Hepatocyte (in vitro differentiated cells): ENCODE measurements around the gene PDHB.

ENCODE experiments used
- EZH2 ChIP-seq: fragments of 200-600 bp; sonication (generic); IDR thresholded peaks from 2 replicates; pipeline ENCODE4 v1.6.1; 2016; ENCODE audit warnings: antibody characterized with exemption, mild to moderate bottlenecking, borderline replicate concordance
- EZH2phosphoT487 ChIP-seq: fragments of 200-600 bp; sonication (generic); IDR thresholded peaks from one replicate; pipeline ENCODE4 v1.6.1; 2018; ENCODE audit warnings: antibody characterized with exemption, mild to moderate bottlenecking, low read depth, moderate library complexity; ENCODE audit not compliant: unreplicated experiment, severe bottlenecking
- TF ChIP-seq, protein P1 (sequence below): fragments of 200-600 bp; sonication (generic); IDR thresholded peaks from 2 replicates; pipeline ENCODE4 v1.5.1; 2016; ENCODE audit warnings: antibody characterized with exemption, mild to moderate bottlenecking; ENCODE audit not compliant: poor library complexity

- TF ChIP-seq, protein P1, sequence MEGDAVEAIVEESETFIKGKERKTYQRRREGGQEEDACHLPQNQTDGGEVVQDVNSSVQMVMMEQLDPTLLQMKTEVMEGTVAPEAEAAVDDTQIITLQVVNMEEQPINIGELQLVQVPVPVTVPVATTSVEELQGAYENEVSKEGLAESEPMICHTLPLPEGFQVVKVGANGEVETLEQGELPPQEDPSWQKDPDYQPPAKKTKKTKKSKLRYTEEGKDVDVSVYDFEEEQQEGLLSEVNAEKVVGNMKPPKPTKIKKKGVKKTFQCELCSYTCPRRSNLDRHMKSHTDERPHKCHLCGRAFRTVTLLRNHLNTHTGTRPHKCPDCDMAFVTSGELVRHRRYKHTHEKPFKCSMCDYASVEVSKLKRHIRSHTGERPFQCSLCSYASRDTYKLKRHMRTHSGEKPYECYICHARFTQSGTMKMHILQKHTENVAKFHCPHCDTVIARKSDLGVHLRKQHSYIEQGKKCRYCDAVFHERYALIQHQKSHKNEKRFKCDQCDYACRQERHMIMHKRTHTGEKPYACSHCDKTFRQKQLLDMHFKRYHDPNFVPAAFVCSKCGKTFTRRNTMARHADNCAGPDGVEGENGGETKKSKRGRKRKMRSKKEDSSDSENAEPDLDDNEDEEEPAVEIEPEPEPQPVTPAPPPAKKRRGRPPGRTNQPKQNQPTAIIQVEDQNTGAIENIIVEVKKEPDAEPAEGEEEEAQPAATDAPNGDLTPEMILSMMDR = no peak
- no peak for TF ChIP-seq EZH2
- no peak for TF ChIP-seq EZH2phosphoT487
Observed at GRCh38 chr3:58427661-58428361, 5.8 kb downstream of the PDHB start.
